ENCODE data around the gene USP48.

DNA sequence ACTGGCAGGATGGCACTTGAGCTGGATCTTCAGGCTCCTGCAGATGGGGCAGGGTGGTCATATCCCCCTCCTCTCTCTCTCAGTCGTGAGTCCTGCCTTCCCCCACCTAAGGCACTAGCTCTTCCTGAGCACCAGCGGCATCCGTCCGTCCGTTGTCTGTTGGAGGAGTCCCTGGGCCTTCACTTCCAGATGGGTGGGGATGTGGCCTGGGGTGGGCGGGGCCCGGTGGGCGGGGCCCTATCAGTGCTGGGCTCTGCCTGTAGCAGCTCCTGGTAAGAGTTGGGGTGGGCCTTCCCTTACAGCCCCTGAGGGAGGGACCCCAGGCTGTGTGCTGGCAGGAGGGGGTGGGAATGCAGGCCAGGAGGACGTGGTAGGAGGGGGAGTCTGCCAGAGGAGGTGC lies 39.4 kb upstream of the USP48 start:
- TF ChIP-seq GATA2 (IDR thresholded peaks at IDR 0.05; ENCODE audit: low read depth, low read length) (no peak), GATA3 (IDR thresholded peaks at IDR 0.05; ENCODE audit: low read depth, low read length) (no peak)

Data from SH-SY5Y (cell line).